GM21737 (cell line): ENCODE results near the gene TRAF4.

Experiments
- ATAC-seq: cut with Tn5 transposase; IDR thresholded peaks from one replicate; pipeline ENCODE4 v1.9.1; 2021; ENCODE audit warnings: mild to moderate bottlenecking, moderate library complexity; ENCODE audit not compliant: unreplicated experiment

TRAF4 gene

GRCh38 chr17:28747051-28747691 lies 3.4 kb downstream of the TRAF4 start:
- no peak for ATAC-seq

DNA sequence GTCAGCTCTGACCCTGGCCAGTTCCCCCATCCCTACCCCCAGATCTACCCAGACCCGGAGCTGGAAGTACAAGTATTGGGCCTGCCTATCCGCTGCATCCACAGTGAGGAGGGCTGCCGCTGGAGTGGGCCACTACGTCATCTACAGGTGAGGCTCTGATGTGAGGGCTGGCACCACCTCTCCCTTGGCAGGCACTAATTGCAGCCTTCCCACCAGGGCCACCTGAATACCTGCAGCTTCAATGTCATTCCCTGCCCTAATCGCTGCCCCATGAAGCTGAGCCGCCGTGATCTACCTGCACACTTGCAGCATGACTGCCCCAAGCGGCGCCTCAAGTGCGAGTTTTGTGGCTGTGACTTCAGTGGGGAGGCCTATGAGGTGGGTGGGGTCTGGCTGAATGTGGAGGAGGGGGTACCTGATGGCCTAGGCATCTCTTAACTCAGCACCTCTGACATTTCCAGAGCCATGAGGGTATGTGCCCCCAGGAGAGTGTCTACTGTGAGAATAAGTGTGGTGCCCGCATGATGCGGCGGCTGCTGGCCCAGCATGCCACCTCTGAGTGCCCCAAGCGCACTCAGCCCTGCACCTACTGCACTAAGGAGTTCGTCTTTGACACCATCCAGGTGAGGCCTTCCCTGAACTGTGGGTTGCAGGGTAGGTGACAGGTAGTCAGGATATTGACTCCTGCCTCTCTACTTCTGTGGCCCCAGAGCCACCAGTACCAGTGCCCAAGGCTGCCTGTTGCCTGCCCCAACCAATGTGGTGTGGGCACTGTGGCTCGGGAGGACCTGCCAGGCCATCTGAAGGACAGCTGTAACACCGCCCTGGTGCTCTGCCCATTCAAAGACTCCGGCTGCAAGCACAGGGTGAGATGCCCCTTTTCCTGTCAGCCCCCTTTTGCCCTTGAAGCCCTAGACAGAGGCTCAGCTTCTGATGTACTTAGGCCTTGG lies 4.3 kb downstream of the TRAF4 start:
- no peak for ATAC-seq

- ATAC-seq: no peak
Observed at GRCh38 chr17:28748852-28749515, 5.2 kb downstream of the TRAF4 start.

- ATAC-seq: no peak
Observed at GRCh38 chr17:28749516-28750177, 5.8 kb downstream of the TRAF4 start.

DNA sequence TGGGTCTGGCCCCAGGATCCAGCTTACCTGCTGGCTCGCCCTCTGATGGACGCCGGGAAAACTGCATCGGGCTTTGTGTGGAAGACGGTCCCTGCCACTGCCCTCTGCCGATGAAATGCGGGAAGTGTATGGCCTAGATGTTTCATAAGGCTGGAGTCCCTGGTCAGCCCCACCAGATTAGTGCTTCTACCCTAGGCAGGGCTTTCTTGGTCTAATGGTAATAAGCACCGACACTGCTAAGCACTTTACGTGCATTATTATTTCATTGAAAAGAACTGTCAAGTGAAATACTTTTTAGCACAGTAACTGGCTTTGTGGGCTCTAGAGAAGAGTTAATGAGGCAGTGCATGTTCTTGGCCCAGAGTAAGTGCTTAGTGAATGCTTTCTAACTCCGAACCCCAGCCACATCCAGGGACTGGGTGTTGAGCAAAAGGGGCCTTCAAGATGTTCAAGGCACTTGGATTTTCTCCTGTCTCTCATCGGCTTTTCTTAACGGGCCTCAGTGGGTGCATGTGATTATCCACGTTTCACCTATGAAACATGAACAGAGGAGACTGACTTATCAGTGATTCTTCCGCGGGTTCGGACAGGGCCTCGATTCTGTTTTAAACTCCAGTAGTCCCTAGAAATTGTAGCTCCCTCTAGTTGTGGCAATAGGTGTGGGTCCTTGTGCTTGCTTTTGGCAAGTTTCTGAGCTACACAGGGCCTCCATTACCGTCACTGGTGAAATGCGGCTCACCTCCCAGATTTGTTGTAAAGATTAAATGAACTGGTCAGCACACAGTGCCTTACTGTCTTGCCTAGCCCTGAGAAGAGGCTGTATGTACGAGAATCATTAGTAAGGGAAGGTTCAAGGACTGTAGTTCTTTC lies 6.6 kb downstream of the TRAF4 start:
- peak; percentile 55 for ATAC-seq

DNA sequence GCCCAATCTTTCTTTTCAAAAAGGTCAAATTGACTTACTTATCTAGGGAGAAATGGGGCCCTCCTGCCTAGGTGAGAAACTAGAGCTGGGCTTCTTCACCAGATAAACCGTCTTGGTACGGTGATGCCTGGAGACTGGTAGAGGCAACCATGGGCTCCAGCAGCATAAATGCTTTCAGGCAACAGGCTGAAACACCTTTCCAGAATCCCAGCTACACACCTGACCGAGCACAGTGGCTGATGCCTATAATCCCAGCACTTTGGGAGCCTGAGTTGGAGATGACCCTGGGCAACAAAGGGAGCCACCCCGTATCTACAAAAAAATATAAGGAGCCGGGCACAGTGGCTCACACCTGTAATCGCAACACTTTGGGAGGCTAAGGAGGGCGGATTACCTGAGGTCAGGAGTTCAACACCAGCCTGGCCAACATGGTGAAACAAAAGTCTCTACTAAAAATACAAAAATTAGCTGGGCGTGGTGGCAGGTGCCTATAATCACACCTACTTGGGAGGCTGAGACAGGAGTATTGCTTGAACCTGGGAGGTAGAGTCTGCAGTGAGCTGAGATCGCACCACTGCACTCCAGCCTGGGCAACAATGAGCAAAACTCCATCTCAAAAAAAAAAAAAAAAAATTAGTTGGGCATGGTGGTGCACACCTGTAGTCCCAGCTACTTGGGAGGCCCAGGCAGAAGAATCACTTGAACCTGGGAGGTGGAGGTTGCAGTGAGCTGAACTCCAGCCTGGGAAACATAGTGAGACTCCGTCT lies 8.0 kb downstream of the TRAF4 start:
- ATAC-seq: no peak

DNA sequence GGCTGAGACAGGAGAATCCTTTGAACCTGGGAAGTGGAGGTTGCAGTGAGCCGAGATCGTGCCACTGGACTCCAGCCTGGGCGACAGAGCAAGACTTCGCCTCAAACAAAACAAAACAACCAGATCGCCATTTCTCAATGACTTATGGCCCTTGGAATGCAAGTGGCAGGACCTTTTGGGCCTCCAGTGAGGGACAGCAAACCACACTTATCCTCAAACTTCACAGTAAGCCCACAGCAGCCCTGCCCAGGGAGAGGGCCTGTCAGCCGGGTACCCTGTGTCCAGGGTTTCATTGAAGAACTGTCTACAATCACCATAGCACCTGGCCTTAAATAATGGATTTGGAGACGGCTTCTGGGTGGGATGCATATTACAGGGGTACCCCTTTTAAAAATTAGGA lies 11.7 kb downstream of the TRAF4 start:
- no peak for ATAC-seq

GRCh38 chr17:28756049-28756804 lies 12.4 kb downstream of the TRAF4 start:
- no peak for ATAC-seq

DNA sequence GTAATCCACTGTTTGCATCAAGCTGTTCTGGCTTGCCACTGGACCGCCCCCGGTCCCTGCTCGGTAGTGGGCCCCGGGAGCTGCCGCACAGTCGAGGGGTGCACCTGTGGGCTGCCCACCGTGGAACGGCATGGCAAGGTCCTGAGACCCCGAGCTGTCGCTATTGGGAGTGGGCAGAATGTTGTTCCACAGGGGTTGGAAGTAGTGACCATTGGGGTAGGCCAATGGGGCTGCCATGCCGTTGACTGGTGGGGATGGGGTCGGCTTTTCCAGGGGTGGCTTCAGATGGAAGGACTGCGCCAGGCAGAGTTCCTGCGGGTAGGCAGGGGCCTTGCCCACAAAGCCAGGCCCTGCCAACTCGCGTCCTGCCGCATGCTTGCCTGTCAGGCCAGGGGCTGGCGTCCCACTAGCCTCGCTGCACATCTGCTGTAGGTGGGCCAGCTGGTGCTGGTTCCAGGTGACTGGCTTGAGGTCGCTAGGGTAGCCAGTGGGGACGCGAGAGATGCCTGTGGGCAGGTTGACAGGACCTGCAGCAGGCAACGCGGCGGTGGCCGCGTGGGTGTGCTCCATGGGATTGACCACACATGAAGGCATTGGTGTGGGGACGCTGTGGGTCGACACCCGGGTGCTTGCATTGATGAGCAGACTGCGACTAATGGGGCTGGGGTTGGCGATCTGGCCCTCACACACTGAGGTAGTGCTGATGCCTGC lies 14.8 kb downstream of the TRAF4 start:
- no peak for ATAC-seq

DNA sequence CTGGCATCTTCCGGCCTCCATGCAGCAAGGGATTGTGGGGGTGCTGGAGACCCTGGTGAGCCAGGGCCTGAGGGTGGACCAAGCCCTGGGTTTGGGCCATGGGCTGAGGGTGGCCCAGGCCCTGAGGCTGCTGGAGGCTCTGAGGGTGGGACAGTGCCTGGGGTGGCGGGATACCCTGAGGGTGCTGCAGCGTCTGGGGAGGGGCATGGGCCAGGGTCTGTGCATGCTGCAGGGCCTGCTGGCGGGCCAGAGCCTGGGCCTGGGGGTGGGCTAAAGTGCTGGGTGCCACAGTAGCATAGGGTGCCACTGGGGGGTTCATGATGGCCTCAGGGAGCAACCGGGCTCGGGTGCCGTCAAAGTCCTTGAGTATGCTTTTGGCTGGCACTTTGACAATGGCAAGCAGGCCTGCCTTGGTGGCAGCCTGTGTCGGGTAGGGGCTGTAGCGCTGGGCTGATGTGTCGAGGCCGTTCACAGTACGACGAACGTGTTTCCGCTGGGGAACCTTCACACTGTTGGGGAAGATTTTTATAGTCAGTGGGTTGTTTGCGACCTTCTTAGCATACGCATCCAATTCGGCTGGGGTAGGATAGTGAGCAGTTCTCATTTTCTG lies 15.6 kb downstream of the TRAF4 start:
- ATAC-seq: no peak

DNA sequence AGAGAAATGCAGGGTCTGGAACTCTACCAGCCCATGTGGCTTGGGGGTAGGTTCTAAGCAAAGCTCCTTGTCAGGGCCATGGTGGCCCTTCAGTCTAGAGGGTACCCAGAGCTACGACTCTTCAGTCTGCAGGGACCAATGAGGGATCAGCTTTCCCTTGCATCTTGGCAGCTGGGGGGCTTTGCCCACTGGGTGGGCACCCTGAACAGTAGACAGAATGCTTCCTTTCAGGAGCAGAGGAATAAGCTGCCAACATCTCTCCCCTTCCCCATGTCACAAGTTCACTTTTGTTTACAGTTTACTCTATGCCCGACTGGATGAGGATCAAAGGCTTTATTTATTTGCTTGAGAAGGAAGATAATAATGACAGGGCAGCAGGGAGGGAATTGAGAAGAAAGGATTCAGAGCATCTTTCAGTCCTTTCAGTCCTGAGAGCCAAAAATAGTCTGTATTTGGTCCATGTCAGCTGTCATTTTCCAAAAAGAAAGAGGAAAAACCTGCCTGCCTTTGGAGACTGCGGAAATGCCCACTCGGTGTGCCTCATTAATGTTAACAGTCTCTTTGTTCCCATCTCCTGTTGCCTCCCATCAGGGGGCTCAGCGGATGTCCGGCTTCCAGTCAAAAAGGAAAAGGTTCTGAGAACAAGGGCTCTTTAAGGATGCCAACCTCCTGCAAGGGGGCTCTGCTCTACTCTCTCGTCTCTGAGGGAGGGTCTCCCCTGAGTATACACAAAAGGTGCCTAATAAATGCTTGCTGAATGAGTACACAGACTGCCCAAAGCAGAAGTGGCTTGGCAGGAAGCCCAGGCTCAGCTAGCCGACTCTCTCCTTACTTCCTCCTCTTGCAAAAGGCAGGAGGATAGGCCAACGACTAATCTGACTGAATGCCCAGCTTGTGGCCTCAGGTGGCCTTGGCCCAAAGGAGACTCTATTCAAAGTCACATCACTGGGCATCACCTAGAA lies 17.1 kb downstream of the TRAF4 start:
- no peak for ATAC-seq

DNA sequence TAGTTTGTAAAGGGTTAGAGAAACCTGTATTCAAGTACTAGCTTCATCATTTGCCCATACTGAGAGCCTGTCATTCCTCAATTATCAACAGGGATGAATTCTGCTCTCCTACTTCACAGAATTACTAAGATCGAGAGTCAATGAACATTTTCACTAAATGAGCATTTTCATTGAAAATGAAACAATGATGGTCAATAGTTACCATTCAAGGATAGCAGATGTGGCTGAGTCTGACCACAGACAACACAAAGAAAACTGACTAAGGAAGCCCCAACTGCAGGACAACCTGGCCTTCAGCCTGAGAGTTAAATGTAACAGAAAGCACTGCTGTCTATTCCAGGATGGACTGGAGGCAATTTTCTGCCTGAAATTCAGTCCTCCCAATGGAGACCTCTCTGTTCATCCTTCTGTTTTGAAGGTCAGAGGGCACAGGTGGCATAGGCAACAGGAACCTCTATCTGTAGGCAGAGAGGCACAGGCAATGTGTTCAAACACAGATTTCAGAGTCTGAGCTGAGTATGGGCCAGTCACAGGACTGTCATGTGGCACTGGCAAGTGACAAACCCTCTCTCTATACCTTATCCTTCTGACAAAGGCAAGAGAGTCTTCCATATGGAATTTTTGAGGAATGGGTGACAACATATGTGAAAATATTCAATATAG lies 19.5 kb downstream of the TRAF4 start:
- ATAC-seq: no peak

- ATAC-seq: no peak
Observed at GRCh38 chr17:28763804-28764266, 20.0 kb downstream of the TRAF4 start.

DNA sequence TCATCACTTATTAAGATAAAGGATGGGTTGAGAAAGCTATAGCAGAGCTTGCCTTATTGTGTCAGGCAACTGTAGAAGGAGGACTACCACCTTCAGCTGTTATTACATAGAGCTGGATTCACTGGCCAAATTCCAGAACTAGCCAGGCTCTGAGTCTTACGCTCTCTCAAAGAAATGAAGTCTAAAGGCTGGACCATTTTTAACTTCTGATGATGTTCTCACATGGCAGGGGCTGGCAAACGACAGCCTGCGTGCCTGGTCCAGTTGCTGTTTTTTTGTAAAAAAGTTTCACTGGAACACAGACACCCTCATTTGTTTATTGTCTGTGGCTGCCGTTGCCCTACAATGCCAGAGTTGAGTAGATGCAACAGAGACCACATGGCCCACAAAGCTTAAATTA lies 21.2 kb downstream of the TRAF4 start:
- ATAC-seq: no peak

DNA sequence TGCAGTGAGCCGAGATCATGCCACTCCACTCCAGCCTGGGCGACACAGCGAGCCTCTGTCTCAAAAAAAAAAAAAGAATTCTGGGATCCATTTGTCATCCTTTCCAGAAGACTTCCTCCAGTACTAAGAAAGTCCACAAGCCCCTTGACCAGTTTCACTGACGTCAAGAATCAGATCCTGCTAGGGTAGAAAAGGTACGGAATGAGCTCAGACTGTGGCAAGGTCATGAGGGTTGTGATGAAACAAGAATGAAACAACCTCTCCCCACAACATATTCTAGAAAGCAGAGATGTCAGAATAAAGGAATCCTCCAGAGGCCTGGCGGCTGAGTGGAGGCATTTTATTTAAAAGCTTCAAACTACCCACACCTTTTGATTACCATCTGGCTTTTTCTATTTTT lies 29.9 kb downstream of the TRAF4 start:
- ATAC-seq: no peak

GRCh38 chr17:28774206-28774605 lies 30.4 kb downstream of the TRAF4 start:
- no peak for ATAC-seq
